ENCODE results near the gene HSF2.
"Not testable (repeated sequence)": the region's sequence is repeated elsewhere in the genome, so short reads cannot be mapped to it uniquely, and the experiment has no call there.

HSF2 gene

GRCh38 chr6:122455116-122455515 is 55.7 kb downstream of the HSF2 start:
- DNase-seq (ENCODE audit: low read depth): not testable (repeated sequence)

- DNase-seq (ENCODE audit: low read depth): no peak
Measured at GRCh38 chr6:122458087-122458486, 58.6 kb downstream of the HSF2 start.

GRCh38 chr6:122459240-122459639 is 59.8 kb downstream of the HSF2 start:
- DNase-seq (ENCODE audit: low read depth): no peak

- not testable (repeated sequence) for DNase-seq (ENCODE audit: low read depth)
Measured at GRCh38 chr6:122459865-122460416, 60.5 kb downstream of the HSF2 start.

GRCh38 chr6:122461885-122462284 is 62.4 kb downstream of the HSF2 start:
- DNase-seq (ENCODE audit: low read depth): no peak

- peak; percentile 95 for DNase-seq (ENCODE audit: low read depth)
Measured at GRCh38 chr6:122471107-122472021, 71.9 kb downstream of the HSF2 start, which contains the start of gene SERINC1. SERINC1 (minus strand) TSS chr6:122471807; CDS start chr6:122471737, 70 bp downstream.

GRCh38 chr6:122472022-122472340 is 72.5 kb downstream of the HSF2 start:
- no peak for DNase-seq (ENCODE audit: low read depth)

- peak; percentile 60 for DNase-seq (ENCODE audit: low read depth)
Measured at GRCh38 chr6:122476131-122476530, 76.7 kb downstream of the HSF2 start.

- DNase-seq (ENCODE audit: low read depth): no peak
Measured at GRCh38 chr6:122482750-122483080, 83.3 kb downstream of the HSF2 start.
